T47D (cell line): ENCODE data around the gene S100A8.
"Not testable (repeated sequence)": the region's sequence is repeated elsewhere in the genome, so short reads cannot be mapped to it uniquely, and the experiment has no call there.

Experiments
- DNase-seq, 2 experiments: peaks; one replicate each; pipeline versions ENCODE4 v3.0.0 to v3.0.0-alpha.2; 2011 to 2012; ENCODE audit warnings: low read depth in 1 of 2, low spot score in 1 of 2
- JUND ChIP-seq: IDR thresholded peaks from 2 replicates; pipeline ENCODE4 v1.6.1; 2012; ENCODE audit warnings: low read depth
- in situ Hi-C: cut with HindIII; loops from 2 replicates; pipeline ENCODE4 v1.10.0; 2016; ENCODE audit warnings: low sequenced_read_pairs, low pct_unique_long_range_greater_than_20kb

Gene S100A8

DNA sequence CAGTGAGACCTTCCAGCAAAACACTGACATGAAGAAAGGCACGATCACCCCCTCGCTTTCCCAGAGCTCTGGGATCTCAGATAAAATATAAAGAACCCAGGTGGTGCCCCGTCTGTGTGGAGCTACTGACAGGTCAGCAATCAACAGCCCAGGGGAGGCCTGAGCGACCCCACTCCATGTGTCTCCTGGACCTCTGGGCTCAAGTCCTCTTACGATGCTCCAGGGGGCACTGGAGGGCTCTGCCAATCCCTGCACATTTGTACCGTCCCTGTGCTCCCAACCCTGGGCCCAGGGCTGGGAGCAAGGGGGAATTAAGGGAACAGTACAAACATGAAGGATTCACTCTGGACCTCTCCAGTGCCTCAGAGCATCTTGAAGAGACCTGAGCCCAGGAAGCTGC, 37.9 kb upstream of the S100A8 start:
- TF ChIP-seq JUND = no peak
- no peak for DNase-seq
- in situ Hi-C loops = no loop called here

DNA sequence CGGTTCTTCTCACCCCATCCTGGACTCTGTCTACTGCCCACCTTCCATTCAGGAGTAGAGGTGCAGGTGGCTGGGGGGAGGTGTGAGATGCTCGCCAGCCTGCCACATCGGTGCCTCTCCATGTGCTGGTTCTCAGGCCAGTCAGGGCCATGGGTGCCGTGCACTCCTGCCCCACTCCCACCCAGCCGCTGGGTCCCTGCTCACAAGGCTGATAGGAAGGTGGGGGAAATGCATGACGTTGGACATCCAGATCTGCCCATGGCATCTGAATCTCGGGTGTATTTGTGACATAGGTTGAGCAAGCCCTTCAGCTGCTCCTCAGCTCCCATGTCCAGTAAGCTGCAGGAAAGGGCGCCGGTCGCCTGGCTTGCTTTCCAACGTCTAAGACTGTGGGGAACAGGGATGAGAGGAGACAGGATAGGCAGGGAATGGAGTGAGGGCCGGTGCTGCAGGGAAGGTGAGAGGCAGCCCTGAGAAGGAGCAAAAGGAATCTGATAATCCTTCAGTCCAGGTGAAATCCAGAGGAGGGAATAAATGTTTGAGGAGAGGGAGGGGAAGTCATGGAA, 37.3 kb upstream of the S100A8 start:
- no peak for DNase-seq
- in situ Hi-C loops = no loop called here
- TF ChIP-seq JUND = no peak

DNA sequence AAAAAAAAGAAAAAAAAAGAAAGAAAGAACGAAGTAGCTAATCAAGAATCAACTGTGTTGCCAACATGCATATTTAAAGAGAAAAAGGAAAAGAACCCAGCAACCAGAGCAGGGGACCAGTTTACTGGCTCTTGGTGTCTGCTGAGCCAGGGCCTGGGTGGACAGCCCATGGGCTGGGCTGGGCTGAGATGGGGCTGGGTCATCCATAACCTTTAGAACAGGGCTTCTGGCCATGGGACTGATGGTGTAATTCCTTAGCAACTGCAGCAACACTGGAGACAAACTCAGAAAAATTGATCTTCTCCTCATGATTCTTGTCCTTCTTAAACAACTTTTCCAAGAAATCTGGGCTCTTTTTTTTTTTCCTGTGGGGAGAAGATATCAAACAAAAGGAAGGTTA, 35.9 kb upstream of the S100A8 start:
- TF ChIP-seq JUND = no peak
- DNase-seq = no peak
- in situ Hi-C loops = no loop called here

GRCh38 chr1:153422450-153423068, 31.7 kb upstream of the S100A8 start:
- no peak for TF ChIP-seq JUND
- DNase-seq = peak; percentile 74 to 85
- in situ Hi-C loops = no loop called here

DNA sequence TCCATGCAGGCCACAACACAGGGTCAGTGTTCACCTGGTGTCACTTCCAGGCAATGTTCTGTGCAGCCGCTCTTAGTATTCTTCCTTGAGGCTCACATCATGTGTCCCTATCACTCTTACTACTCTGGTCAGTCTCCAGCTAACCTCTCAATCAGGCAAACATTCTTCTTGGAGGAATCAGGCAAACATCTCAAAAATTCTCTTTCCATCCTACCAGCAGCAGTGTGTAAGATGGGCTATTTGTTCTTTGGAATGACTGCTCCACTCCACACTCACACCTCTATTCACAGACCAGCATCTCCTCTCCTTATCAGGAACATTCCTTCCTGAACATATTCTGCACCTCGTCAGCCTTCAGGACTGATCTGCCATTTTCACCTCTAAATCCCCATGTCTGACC, 29.4 kb upstream of the S100A8 start:
- no peak for DNase-seq
- in situ Hi-C loops = no loop called here
- TF ChIP-seq JUND = no peak

DNA sequence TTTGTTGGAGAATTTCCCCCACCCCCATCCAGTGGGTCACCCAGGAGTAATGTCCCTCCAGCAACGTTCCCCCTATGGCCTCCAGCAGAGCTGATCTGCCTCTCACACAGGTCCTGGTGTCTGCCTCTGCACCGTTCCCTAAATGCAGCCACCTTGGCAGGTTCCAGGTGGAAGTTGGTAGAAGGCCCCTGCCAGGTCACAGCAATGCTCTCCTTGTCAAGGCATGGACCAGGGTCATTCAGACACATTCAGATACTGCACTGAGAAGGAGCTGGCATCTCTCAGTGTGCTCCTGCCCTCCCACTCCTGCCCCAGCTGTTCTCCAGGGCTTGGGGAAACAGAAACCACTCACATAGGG, 28.5 kb upstream of the S100A8 start:
- in situ Hi-C loops, DNase-seq: not testable (repeated sequence)

DNA sequence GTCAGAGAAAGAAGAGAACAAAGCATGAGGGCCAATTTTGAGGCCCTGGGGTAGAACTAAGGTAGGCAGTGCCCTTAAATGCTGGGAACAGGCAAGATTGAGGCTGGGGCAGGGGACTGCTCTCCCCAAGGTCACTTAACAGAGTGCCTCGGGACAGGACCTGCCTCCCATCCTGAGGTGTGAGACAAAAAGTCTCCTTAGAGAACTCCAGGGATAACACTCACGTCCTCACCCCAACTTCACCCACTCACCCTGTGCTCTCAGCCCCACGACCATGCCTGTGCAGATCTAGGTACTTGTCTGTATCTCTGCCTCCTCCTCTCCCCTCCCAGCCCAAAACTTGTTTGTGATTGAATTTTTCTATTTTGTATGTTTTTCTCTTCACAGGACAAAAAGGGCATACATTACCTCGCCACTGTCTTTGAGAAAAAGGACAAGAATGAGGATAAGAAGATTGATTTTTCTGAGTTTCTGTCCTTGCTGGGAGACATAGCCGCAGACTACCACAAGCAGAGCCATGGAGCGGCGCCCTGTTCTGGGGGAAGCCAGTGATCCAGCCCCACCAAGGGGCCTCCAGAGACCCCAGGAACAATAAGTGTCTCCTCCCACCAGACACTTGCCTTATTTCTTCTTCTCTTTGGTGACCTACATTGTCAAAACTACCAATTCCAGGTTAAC, 28.0 kb upstream of the S100A8 start:
- DNase-seq, in situ Hi-C loops: not testable (repeated sequence)

GRCh38 chr1:153417136-153417888, 26.4 kb upstream of the S100A8 start:
- in situ Hi-C loops = no loop called here
- DNase-seq = no peak
- TF ChIP-seq JUND = no peak

GRCh38 chr1:153415850-153416570, 25.1 kb upstream of the S100A8 start, which contains the start of gene S100A7A:
TSS of gene S100A7A (plus strand) at chr1:153416520. CDS start at chr1:153418083, 1,563 bp downstream.
- in situ Hi-C loops = no loop called here
- no peak for DNase-seq
- TF ChIP-seq JUND = no peak

DNA sequence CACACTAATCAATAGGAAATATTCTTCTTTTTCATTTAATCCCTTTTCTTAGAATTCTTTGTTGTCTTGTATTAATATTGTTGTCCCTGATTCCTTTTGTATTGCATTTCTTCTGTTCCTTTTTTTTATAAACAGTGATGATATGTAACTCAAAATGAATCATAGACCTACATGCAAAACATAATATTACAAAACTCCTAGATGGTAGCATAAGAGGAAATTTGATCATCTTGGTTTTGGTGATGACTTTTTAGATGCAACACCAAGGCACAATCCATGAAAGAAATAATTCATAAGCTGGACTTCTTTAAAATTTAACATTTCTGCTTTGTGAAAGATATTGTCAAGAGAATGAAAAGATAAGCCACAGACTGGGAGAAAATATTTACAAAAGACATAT, 23.1 kb upstream of the S100A8 start:
- in situ Hi-C loops, DNase-seq: not testable (repeated sequence)

GRCh38 chr1:153407274-153407673, 16.4 kb upstream of the S100A8 start:
- DNase-seq, in situ Hi-C loops: not testable (repeated sequence)

DNA sequence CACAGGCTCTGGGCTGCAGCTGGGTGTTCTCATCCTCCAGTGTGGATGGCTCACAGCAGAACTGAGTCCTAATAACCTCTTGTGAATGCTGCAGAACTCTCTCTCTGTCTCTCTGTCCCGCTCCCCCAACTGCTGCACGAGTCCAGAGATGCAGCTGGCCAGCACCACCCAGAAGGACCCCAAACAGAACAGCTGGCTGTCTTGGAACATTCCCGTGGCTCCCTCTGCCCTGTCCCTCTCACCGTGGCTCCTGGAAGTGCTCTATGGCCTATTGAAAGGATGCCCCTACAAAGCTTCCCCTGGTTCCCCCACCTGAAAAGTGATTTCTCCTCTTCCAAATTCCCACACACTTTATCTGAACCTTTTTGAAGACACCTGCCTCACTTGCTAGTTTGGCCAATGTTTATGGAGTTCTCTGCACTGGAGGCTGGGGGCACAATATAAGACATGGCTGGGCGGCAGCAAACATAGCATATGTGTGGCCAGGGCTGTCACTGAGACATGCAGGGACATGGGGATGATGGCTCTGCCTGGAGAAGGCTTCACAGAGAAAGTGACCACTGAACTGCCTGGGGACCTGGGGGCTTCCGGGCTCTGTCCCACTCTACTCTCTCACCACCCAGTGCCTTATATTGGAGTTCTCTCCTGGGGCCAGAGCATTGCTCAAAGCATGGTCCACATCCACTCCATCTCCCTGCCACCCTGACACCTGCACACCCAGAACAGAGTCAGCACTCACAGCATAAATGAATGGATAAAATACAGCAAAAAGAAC, 15.1 kb upstream of the S100A8 start:
- in situ Hi-C loops, DNase-seq: not testable (repeated sequence)
